ENCODE data around the gene PPP1R7. TPM values are rescaled to one million over a fixed set of nuclear protein-coding genes. Genes with fewer than 3 reads are reported as not detected.
A peak's percentile ranks its signal among the peaks of the same experiment; 100 is the strongest.

The PPP1R7 gene
- total and polyA plus RNA-seq, 7 donors, result 44.0 to 108 (median 72.5) TPM

DNA sequence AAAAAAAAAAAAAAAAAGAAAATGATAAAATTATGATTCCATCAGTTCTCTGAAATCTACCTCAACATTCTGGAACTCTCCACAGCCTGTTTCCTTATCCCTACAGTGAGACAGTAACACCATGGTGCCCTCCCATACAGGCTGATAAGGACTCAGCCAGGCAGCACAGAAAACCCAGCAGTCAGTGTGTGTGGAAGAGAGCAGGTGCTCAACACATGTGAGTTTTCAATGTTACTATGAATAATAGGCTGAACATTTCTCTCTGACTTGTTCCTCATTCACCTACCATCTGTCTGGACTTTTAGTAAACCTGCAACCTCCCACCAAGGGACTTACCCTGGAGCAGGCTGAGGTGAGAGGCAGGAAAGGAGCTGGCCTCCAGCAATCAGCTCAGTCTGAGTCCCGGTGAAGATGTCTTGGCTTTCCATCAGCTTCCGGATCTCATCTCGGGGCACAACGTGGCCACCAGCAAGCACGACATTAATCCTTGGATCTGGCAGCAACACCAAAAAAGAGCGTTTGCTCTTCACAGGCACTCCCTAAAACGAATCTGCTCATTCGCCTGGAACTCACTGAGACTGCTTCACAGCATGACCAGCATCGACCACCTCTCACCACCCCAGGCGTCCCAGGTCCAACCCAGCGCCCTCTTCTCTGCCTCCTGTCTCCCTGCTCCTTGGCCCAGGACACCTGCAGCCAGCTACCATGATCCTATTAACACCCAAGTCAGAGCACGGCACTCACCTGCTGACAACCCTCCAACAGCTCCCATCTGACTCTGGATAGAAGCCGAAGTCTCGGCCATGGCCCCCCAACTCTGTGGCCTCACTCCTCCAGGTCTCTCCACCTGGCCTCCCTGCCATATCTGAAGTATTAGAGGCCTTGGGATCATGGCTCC lies 17.5 kb upstream of the PPP1R7 start:
- intact Hi-C loops (cut with DNase I), result no loop called here
- Histone ChIP-seq H3K4me3 (no peak overlapping the region), H3K27ac (no peak overlapping the region), H3K36me3 (ENCODE audit: insufficient read depth in 1 of 2, low read depth in 1 of 2) (no peaks in the 10 kb centered on the region), H3K27me3 (ENCODE audit: insufficient read depth in 3 of 3, low read length in 2 of 3) (no peaks in the 10 kb centered on the region), H3K9me3 (no peaks in the 10 kb centered on the region), H3K4me1 (no peaks in the 10 kb centered on the region)
- TF ChIP-seq, protein P1, sequence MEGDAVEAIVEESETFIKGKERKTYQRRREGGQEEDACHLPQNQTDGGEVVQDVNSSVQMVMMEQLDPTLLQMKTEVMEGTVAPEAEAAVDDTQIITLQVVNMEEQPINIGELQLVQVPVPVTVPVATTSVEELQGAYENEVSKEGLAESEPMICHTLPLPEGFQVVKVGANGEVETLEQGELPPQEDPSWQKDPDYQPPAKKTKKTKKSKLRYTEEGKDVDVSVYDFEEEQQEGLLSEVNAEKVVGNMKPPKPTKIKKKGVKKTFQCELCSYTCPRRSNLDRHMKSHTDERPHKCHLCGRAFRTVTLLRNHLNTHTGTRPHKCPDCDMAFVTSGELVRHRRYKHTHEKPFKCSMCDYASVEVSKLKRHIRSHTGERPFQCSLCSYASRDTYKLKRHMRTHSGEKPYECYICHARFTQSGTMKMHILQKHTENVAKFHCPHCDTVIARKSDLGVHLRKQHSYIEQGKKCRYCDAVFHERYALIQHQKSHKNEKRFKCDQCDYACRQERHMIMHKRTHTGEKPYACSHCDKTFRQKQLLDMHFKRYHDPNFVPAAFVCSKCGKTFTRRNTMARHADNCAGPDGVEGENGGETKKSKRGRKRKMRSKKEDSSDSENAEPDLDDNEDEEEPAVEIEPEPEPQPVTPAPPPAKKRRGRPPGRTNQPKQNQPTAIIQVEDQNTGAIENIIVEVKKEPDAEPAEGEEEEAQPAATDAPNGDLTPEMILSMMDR (IDR thresholded peaks at IDR 0.05), result no peak
- DNase-seq (no peak), ATAC-seq (no peak)
- 87 to 92% (median 88%) methylated on average over 14 of the region's 14 CpGs for WGBS, 3 donors

DNA sequence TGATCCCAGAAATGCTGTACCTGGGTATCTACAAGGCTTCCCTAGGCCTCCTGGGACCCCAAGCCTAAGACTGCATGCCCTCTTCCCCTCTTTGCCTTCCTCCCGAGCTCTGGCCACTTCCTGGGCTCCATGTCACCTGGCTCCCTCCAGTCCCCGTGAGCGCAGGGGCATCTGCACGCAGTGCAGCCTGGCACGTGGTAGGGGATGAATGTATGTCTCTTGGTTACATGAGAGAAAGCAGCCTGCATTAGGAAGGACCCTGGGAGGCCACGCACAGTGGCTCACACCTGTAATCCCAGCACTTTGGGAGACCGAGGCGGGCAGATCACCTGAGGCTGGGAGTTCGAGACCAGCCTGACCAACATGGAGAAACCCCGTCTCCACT lies 16.8 kb upstream of the PPP1R7 start:
- Histone ChIP-seq H3K36me3 (ENCODE audit: insufficient read depth in 1 of 2, low read depth in 1 of 2) (no peaks in the 10 kb centered on the region), H3K9me3 (no peaks in the 10 kb centered on the region), H3K4me3 (no peak overlapping the region), H3K27me3 (ENCODE audit: insufficient read depth in 3 of 3, low read length in 2 of 3) (no peaks in the 10 kb centered on the region), H3K27ac (no peak overlapping the region), H3K4me1 (no peaks in the 10 kb centered on the region)
- TF ChIP-seq, protein P1 (IDR thresholded peaks at IDR 0.05), result no peak
- no peak for ATAC-seq
- peak in 1 of 2 donors; percentile 17 for DNase-seq
- intact Hi-C loops (cut with DNase I), result no loop called here
- WGBS, 3 donors, result 96 to 98% (median 97%) methylated on average over 10 of the region's 10 CpGs

DNA sequence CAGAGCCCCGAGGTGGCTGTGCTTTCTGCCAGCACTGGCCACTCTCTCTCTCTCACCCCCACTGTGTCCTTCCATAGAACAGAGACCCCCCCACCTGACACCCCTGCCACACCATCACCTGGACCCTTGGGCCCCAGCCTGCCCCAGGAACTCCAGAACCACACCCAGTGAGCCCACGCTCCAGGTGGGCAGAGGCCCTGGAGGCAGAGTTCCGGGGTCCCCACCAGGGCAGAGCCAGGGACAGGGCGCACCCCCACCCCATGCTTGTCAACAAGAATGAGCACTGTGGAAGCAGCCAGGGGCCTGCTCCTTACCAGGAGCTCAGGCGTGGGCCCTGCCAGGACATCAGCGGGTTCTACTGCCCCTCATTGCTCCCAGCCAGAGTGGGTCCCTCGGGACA lies 15.6 kb upstream of the PPP1R7 start:
- no peaks in the 10 kb centered on the region for H3K27me3 ChIP-seq (ENCODE audit: insufficient read depth in 3 of 3, low read length in 2 of 3)
- DNase-seq (peak in 1 of 2 donors; percentile 28), ATAC-seq (no peak)
- H3K4me1 ChIP-seq, result no peaks in the 10 kb centered on the region
- intact Hi-C loops (cut with DNase I), result no loop called here
- no peak overlapping the region for H3K4me3 ChIP-seq
- H3K9me3 ChIP-seq, result no peaks in the 10 kb centered on the region
- WGBS, 3 donors, result 90 to 96% (median 90%) methylated on average over 7 of the region's 7 CpGs
- TF ChIP-seq, protein P1 (IDR thresholded peaks at IDR 0.05), result no peak
- H3K36me3 ChIP-seq (ENCODE audit: insufficient read depth in 1 of 2, low read depth in 1 of 2), result no peaks in the 10 kb centered on the region
- no peak overlapping the region for H3K27ac ChIP-seq

DNA sequence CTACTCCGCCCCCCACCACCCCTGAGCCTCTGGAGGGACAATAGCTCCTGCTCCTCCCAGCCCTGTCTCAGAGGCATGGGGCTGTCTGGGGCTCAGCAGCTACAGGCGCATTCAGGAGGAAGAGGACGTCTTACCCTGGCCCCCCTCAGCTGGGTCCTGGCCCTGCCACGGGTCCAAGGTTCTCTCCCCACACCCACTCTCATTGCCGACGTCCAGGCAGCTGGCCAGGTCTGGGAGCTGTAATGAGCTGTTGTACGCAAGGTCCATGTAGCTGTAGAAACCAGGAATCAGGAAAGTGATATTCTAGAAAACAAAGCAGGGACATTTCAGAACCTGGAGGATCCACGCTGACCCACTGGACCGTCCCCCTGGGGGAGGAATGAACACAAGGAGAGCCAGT lies 14.5 kb upstream of the PPP1R7 start:
- no peaks in the 10 kb centered on the region for H3K36me3 ChIP-seq (ENCODE audit: insufficient read depth in 1 of 2, low read depth in 1 of 2)
- ATAC-seq, result no peak
- no peaks in the 10 kb centered on the region for H3K4me1 ChIP-seq
- H3K9me3 ChIP-seq, result no peaks in the 10 kb centered on the region
- 80 to 82% (median 82%) methylated on average over 9 of the region's 9 CpGs for WGBS, 3 donors
- no peaks in the 10 kb centered on the region for H3K27me3 ChIP-seq (ENCODE audit: insufficient read depth in 3 of 3, low read length in 2 of 3)
- TF ChIP-seq, protein P1 (IDR thresholded peaks at IDR 0.05), result no peak
- DNase-seq, result no peak
- H3K4me3 ChIP-seq, result no peak overlapping the region
- no peak overlapping the region for H3K27ac ChIP-seq
- intact Hi-C loops (cut with DNase I), result no loop called here

Measured in psoas muscle (tissue), 8 donors.